ENCODE results near the gene TAF1C. TPM values are rescaled to one million over a fixed set of nuclear protein-coding genes. Genes with fewer than 3 reads are reported as not detected.

The TAF1C gene
- total and polyA plus RNA-seq, 9 of the 15 experiments (the other 6 are each of a cell fraction or from before 2014, with no cell fraction given) = 1.5 to 74.8 (median 21.0) TPM

DNA sequence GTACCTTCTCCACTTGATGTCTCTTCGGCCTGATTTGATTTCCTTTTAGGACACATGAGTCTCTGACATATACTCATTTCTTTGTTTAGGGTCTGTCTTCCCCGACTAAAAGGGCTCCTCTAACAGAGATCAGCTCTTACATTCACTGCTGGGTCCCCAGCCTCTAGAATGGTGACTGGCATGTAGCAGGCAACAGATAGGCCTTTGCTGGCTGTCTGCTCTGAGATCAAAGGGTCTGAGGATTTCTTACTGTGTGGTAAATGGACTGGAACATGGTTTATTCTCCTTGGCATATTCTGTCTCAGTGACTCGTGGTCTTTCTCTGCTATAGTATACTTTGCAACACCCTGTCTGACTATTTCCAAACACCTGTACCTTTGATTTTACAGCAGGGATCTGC, 25.1 kb downstream of the TAF1C start (continued):
- TF ChIP-seq, protein P1, sequence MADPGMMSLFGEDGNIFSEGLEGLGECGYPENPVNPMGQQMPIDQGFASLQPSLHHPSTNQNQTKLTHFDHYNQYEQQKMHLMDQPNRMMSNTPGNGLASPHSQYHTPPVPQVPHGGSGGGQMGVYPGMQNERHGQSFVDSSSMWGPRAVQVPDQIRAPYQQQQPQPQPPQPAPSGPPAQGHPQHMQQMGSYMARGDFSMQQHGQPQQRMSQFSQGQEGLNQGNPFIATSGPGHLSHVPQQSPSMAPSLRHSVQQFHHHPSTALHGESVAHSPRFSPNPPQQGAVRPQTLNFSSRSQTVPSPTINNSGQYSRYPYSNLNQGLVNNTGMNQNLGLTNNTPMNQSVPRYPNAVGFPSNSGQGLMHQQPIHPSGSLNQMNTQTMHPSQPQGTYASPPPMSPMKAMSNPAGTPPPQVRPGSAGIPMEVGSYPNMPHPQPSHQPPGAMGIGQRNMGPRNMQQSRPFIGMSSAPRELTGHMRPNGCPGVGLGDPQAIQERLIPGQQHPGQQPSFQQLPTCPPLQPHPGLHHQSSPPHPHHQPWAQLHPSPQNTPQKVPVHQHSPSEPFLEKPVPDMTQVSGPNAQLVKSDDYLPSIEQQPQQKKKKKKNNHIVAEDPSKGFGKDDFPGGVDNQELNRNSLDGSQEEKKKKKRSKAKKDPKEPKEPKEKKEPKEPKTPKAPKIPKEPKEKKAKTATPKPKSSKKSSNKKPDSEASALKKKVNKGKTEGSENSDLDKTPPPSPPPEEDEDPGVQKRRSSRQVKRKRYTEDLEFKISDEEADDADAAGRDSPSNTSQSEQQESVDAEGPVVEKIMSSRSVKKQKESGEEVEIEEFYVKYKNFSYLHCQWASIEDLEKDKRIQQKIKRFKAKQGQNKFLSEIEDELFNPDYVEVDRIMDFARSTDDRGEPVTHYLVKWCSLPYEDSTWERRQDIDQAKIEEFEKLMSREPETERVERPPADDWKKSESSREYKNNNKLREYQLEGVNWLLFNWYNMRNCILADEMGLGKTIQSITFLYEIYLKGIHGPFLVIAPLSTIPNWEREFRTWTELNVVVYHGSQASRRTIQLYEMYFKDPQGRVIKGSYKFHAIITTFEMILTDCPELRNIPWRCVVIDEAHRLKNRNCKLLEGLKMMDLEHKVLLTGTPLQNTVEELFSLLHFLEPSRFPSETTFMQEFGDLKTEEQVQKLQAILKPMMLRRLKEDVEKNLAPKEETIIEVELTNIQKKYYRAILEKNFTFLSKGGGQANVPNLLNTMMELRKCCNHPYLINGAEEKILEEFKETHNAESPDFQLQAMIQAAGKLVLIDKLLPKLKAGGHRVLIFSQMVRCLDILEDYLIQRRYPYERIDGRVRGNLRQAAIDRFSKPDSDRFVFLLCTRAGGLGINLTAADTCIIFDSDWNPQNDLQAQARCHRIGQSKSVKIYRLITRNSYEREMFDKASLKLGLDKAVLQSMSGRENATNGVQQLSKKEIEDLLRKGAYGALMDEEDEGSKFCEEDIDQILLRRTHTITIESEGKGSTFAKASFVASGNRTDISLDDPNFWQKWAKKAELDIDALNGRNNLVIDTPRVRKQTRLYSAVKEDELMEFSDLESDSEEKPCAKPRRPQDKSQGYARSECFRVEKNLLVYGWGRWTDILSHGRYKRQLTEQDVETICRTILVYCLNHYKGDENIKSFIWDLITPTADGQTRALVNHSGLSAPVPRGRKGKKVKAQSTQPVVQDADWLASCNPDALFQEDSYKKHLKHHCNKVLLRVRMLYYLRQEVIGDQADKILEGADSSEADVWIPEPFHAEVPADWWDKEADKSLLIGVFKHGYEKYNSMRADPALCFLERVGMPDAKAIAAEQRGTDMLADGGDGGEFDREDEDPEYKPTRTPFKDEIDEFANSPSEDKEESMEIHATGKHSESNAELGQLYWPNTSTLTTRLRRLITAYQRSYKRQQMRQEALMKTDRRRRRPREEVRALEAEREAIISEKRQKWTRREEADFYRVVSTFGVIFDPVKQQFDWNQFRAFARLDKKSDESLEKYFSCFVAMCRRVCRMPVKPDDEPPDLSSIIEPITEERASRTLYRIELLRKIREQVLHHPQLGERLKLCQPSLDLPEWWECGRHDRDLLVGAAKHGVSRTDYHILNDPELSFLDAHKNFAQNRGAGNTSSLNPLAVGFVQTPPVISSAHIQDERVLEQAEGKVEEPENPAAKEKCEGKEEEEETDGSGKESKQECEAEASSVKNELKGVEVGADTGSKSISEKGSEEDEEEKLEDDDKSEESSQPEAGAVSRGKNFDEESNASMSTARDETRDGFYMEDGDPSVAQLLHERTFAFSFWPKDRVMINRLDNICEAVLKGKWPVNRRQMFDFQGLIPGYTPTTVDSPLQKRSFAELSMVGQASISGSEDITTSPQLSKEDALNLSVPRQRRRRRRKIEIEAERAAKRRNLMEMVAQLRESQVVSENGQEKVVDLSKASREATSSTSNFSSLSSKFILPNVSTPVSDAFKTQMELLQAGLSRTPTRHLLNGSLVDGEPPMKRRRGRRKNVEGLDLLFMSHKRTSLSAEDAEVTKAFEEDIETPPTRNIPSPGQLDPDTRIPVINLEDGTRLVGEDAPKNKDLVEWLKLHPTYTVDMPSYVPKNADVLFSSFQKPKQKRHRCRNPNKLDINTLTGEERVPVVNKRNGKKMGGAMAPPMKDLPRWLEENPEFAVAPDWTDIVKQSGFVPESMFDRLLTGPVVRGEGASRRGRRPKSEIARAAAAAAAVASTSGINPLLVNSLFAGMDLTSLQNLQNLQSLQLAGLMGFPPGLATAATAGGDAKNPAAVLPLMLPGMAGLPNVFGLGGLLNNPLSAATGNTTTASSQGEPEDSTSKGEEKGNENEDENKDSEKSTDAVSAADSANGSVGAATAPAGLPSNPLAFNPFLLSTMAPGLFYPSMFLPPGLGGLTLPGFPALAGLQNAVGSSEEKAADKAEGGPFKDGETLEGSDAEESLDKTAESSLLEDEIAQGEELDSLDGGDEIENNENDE (IDR thresholded peaks at IDR 0.05; ENCODE audit: low read depth, low read length) = no peak
- TF ChIP-seq SETDB1 (IDR thresholded peaks at IDR 0.05; ENCODE audit: low read length) (no peak), RBM39 (optimal IDR thresholded peaks at IDR 0.05; ENCODE audit: low read depth, low read length) (no peak), ASH1L (IDR thresholded peaks at IDR 0.05; ENCODE audit: borderline replicate concordance, low read depth, partially characterized antibody) (no peak)
